GM18519 (cell line): ENCODE data around the gene LRG1.

ENCODE experiments used
- ATAC-seq: cut with Tn5 transposase; IDR thresholded peaks from one replicate; pipeline ENCODE4 v1.9.1; 2021; ENCODE audit warnings: mild to moderate bottlenecking, moderate library complexity; ENCODE audit not compliant: unreplicated experiment, low FRiP score

The LRG1 gene, protein sequence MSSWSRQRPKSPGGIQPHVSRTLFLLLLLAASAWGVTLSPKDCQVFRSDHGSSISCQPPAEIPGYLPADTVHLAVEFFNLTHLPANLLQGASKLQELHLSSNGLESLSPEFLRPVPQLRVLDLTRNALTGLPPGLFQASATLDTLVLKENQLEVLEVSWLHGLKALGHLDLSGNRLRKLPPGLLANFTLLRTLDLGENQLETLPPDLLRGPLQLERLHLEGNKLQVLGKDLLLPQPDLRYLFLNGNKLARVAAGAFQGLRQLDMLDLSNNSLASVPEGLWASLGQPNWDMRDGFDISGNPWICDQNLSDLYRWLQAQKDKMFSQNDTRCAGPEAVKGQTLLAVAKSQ

GRCh38 chr19:4539693-4540581 lies at the start of gene LRG1:
LRG1 (minus strand) TSS chr19:4540036; CDS start chr19:4540013, 23 bp downstream.
- ATAC-seq, result no peak

DNA sequence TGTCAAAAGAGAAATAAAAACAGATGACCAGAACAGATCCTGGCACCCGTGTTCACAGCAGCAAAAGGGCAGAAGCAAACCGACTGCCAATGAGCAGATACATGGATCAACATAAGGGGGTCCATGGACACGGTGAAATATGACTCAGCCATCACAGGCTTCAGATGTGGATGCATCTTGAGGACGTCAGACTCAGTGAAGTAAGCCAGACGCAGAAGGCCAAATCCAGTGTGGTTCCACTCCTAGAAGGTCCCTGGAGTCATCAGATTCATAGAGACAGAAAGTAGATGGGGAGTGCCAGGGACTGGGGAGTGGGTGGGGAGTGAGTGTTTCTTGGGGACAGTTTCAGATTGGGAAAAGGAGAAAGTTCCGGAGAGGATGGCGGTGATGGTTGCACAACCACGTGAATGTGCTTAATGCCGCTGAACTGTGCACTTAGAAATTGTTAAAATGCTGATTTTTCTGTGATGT lies 48.5 kb upstream of the LRG1 start:
- ATAC-seq, result no peak

DNA sequence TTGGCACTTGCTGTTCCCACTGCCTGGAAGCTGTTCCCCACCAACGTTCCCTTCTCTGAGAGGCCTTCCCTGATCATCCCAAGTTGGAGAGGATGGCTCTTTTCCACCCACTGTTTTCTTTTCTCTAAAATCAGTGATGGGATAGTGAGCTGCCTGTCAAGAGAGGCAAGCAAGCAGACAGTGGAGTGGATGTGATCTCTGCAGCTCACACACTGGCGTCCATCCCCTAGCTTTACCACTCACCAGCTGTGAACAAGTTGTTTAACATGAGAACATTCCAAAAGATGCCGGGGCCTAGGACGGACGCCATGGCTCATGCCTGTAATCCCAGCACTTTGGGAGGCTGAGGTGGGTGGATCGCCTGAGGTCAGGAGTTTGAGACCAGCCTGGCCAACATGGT lies 47.7 kb upstream of the LRG1 start:
- ATAC-seq, result no peak

- ATAC-seq, result no peak
Observed at GRCh38 chr19:4586691-4587090, 46.9 kb upstream of the LRG1 start.

DNA sequence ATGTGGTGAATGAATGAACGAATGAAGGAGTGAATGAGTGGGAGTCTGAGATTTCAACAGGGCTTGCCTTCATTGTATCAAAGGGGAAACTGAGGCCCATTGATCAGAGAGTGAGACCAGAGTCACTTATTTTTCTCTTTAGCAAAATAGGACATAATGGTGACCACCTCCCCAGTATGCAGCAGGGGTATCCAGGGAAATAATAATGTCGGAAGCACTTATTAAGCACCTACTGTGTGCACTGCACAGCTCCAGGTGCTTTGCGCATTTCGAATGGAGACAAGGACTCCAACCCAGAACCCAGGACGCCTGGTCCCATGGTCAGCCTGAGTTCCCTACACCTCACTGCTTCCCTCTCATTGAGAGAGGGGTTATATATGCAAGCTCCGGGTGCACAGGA lies 46.4 kb upstream of the LRG1 start:
- no peak for ATAC-seq

- no peak for ATAC-seq
Observed at GRCh38 chr19:4585556-4585955, 45.7 kb upstream of the LRG1 start.

DNA sequence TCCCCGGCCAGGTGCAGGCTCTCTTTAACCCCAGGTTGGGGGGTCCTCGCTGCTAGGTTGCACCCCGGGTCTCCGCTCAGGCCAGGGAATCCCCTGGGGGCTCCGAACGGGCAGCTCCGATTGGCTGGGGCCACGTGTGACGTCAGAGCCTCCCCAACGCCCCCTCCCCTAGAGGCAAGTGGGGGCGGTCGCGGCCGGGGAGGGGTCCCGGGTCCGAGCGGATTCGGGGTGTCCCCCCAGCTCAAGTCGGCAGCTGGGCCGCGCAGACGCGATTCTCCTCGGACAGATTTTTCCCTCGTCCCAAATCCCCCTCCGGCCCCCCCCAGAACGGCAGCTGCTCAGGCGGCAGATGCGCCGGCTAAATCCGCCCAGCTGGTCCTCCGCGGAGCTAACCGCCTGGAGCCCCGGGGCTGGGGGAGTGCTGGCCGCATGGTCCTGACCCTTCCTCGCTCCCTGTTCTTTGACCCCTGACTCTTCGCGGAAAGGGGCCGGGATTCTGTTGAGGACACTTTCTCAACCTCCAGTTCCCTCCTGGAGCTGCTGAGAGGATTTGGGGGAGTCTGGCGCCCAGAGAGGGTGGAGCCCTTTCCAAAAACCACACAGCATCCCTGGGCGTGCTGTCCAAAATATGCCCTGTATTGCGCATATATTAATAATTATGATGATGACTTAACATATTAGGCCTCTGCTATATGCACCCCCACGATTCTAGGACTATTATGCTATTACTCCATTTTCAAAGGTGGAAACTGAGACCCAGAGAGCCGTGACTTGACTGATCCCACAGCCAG lies 45.0 kb upstream of the LRG1 start:
- ATAC-seq, result no peak

DNA sequence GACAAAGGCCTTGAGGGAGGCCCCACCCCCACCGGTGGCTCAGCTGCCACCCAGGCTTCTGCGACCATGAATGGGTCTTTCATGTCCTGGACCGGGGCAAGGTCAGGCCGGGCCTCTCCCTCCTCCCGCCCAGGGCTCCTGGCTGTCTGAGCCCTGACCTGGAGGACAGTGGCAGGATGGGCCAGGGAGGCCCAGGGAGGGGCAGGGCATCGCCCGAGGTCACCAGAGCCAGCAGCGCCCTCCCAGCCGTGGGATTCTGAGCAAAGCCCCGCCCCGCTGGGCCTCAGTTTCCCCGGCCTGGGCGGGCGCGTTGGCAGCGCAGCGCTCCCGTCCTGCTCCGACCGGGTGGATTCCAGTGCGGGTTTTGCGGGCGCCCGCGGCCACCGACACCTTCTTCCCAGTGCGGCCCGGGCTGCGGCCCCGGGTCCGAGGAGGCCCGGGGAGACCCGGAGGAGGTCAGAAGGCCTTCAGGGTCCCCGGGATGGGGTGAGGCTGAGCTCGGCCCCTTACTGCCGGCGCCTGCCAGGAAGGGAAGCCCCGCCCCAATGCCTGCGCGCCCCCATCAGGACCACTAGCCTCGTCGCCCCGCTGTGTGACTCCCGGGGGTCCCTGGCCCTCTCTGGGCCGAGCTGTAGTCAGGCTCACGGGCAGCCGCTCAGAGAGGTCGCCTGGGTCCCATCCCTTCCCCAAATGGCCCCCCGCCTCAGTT lies 44.3 kb upstream of the LRG1 start:
- no peak for ATAC-seq

DNA sequence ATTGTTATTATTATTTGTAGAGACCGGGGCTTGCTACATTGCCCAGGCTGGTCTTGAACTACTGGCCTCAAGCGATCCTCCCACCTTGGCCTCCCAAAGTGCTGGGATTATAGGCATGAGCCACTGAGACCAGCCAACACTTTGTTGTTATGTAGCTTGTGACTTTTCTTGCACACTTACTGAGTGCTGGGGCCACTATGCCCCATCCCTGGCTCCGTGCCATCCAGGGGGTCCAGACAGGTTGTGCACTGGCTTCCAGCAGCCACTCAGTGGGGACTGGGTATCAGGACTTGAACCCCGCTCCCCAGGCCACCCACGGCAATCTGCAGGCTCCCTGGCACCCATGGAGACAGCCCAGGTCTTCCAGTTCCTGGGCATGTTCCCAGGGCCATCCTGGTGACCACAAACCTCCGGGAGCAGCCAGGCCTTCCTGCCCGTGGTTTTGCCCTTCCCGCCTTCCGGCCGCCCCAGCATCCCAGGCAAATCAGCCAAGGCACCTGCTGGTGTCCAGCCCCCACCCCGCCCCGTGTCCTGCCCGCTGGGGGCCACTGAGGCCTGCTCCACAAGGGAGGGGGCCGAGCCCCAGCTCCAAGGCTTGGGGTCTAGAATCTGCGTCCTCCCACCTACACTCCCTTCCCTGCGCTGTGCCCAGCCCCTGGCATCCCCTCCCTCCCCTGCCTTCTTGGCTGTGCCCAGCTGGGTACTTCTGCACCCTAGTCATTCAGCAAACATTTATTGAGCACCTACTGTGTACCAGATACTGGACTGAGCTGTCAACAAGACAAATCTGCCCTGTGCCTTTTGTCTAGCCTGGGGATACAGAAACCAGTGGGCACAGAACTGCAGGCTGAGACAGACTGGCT lies 43.4 kb upstream of the LRG1 start:
- ATAC-seq, result no peak

DNA sequence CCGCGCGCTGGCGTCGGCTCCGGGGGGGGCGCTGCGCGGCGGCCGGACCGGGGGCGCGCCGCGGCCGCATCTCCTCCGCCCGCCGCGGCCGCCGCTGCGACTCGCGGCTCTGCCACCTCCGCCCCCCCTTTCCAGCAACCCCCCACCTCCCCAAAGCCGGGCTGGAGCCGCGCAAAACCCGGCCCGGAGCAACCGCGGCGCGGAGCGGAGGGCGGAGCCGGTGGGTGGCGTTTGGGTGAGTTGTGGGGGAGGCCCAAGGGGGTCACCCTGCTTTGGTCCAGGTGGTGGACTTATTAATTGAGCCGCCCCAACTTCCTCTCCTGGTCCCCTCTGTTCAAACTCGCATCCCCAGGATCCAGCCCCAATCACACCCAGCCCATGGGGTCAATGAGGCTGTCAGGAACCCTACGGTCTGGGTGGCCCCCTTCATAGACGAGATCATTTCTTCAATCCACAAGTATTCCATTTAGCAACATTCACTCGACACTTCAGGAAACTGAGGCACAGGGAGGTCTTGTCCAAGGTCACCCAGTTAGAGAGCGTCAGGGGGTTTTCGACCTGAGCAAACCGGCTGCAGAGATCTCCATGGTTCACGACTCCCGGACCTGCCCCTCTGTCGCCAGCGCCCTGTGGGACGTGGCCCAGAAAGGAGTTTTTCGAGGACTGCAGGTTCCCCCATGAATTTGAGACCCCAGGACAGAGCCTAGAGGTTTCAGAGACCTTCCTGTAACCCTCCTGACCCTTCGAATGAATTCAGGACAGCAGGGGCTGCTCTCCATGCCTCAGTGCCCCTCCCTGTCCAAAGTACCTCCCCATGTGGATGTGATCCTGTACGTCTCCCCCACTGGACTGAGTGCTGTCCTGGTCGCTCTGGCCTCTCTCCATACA lies 42.1 kb upstream of the LRG1 start:
- no peak for ATAC-seq

DNA sequence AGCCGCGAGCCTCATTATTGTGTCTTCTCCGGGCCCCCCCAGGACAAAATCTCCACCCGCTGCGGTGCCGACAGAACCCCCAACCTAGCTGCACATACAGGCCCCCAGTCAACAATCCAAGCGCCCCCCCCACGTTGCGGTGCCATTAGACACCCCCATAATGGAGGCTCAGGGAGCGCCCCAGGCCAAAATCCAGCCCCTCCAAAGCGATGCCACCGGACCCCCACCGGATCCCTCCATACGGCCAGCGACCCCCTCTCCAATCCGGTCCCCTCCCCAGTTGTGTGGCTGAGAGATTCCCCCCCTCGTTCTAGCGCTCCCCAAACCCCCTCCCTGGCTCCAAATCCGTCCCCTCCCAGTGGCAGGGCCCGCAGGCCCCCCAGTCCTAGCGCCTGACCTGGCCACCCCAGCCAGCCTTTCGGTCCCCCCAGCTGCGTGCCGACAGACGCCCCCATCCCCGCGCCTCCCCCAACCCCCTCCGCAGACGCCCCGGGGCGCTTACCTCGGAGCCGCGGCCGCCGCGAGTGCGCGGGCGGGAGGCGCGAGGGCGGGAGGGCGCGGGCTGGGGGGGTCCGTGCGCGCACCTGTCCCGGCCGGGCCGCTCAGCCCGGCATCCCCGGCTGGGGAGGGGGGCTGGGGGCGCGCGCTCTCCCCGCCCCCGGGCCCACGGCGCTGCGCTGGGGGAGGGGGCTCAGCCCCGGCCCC lies 41.3 kb upstream of the LRG1 start:
- ATAC-seq, result no peak

DNA sequence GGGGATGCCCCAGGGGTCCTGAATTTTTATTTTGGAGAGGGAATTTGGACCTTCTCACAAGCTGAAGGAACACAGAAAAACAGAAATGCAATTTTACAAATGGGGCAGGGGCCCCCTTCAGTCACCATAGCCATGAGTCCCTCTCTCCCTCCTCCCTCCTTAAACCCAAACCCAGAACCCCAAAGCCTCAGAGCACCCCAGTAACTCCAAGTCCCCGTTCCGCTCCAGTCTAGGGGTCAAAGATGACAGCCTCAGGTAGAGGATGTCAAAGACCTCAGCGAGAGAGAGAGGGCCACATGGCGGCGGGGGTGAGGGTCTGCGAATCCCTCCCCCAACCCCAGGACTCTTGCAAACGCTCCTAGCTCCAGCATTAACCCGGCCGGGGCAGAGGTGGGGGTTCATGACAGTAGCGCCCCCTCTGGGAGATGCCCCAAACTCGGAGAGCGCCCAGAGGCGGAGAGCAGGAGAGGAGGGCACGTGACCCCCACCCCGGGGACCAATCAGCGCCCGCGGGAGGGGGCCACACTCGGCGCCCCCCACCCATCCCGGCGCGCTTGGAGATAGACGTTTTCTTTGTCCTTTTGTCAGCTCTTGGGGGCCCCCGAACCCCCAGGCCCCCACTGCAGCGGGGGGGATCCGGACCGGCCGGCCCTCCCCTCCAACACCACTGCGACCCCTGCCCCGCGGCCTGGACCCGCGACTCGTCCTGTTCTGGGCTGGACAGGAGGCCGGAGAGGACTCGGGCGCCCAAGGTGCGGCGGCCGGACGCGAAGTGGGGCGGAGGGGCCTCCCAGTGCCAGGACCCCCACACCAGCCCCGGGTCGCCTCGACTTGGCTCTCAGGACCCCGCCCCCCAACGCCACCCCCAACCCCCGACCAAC lies 40.4 kb upstream of the LRG1 start:
- ATAC-seq, result no peak

GRCh38 chr19:4579389-4579788 lies 39.6 kb upstream of the LRG1 start:
- no peak for ATAC-seq

DNA sequence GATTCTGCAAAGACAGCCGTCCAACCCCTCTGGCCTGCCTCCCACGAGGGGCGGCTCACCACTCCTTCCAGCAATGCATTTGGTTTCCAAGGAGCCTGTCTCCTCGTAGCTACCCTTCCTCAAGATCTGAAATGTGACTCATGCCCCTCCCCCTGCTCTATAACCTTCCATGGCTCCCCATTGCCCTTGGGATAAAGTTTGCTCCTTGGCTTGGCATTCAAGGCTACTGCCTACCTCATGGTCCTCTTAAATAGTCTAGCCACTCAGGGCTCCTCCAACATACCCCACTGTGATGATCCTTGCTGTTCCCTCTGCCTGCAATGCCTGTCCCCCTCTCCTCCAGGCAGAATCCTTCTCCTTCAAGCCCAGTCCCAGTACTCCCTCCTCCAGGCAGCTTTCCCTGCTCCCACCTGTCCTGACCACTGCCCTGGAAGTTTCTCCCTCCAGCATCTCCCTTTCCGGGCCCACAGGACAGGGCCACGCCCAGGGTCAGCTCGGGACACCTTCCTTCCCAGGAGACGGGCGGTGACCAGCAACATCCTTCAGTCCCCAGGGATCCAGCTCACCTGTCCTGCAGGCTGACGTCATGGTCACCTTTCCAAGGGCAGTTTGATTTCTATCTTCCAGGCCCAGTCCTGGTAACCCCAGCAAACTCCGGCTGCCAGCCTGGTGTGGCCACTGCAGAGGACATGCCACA lies 38.9 kb upstream of the LRG1 start:
- ATAC-seq, result no peak

DNA sequence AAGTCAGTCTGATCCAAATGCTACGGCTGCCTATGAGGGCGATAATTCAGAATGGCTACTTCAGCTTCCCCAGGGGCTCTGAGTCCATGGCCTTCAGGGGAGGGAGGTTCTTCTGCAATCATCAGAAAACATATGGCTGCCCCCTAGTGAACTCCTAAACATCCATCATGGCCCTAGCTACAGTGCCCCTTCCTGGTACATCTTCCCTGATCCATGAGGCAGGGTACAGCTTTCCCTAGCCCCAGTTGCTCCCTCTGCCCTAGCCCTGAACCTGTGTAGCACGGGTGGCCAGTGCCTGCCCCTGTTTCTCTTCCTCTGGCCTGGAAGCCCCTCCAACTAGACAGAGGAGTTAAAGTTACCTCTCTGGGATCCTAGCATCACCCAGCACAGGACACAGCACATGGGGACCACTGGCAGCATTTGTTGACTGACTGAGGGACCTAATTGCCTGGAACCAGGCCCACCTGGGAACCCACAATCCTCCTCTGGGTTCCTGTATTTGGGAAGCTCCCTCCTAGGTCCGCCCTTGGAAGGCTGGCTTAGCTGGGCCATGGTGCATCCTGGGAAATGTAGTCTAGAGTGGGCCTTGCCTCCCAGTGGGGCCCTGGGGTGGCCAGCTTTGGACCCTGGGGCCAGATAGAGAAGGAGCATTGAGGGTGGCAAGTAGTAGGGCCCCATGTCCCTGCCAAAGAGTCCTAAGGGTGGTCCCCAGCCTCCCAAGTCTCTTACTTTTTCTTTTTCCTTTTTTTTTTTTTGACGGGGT lies 37.4 kb upstream of the LRG1 start:
- no peak for ATAC-seq
